ENCODE results near the gene ANKRD40CL.

The ANKRD40CL gene

DNA sequence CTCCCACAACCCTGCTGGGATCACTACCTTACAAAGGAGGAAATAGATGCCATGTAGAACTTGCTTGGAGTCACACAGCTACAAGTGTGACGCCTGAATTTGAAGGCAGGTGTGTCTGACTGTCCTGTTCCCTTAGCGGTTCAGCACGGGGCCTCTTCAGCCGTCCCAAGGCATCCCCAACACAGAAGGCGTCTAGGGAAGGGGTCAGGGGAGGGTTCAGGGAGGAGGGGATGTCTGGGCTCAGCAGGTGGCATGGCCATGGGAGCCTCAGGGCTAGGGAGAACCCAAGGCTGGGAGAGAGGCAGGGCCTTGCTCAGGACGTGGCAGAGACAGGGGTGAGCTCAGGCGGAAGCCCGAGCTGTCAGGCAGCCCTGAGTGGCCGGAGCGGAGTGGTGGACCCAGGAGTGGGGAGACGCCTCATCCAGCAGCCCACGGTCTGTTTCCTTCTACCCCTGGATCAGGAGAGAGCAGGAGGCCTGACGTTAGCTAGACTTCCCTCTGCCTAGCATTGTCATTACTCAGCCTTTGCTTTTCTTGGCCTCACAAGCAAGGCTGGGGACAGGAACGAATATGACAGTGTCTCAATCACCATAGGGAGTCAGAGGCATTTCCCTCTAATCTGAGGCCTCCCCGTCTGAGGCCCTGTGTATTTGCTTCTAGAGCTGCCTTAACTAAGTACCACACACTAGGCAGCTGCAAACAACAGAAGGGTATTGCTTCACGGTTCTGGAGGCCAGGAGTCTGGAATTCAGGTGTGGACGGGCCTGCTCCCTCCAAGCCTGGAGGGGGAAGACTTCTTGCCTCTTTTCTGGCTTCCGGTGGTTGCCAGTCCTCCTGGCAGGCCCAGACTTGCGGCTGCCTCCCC, 31.3 kb upstream of the ANKRD40CL start:
- Histone ChIP-seq H3K9ac (ENCODE audit: low read depth, low read length, poor library complexity, severe bottlenecking) (no peak overlapping the region), H3K27me3 (ENCODE audit: insufficient read depth, low read length, poor library complexity, severe bottlenecking) (no peaks in the 10 kb centered on the region), H3K79me2 (ENCODE audit: insufficient read depth, low read length) (no peaks in the 10 kb centered on the region), H3K9me3 (ENCODE audit: insufficient read depth, low read depth, low read length) (no peaks in the 10 kb centered on the region), H3K36me3 (ENCODE audit: insufficient read depth, low read length) (no peaks in the 10 kb centered on the region), H3K4me1 (ENCODE audit: insufficient read depth, low read length, poor library complexity, severe bottlenecking) (no peaks in the 10 kb centered on the region), H3K4me3 (ENCODE audit: low read length, poor library complexity, severe bottlenecking) (no peak overlapping the region), H4K20me1 (ENCODE audit: insufficient read depth, low read length, poor library complexity, severe bottlenecking) (no peaks in the 10 kb centered on the region), H2AFZ (ENCODE audit: low read length) (no peak overlapping the region), H3K4me2 (ENCODE audit: low read depth, low read length, poor library complexity, severe bottlenecking) (no peak overlapping the region), H3F3A (ENCODE audit: low read depth) (no peaks in the 10 kb centered on the region), H3K9me2 (replicated peaks; ENCODE audit: low read depth, low read length) (no peaks in the 10 kb centered on the region)
- TF ChIP-seq, protein P1, sequence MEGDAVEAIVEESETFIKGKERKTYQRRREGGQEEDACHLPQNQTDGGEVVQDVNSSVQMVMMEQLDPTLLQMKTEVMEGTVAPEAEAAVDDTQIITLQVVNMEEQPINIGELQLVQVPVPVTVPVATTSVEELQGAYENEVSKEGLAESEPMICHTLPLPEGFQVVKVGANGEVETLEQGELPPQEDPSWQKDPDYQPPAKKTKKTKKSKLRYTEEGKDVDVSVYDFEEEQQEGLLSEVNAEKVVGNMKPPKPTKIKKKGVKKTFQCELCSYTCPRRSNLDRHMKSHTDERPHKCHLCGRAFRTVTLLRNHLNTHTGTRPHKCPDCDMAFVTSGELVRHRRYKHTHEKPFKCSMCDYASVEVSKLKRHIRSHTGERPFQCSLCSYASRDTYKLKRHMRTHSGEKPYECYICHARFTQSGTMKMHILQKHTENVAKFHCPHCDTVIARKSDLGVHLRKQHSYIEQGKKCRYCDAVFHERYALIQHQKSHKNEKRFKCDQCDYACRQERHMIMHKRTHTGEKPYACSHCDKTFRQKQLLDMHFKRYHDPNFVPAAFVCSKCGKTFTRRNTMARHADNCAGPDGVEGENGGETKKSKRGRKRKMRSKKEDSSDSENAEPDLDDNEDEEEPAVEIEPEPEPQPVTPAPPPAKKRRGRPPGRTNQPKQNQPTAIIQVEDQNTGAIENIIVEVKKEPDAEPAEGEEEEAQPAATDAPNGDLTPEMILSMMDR (conservative IDR thresholded peaks at IDR 0.05; ENCODE audit: low read length), result no peak
- no peak for TF ChIP-seq EZH2phosphoT487 (IDR thresholded peaks at IDR 0.05; ENCODE audit: borderline replicate concordance)

DNA sequence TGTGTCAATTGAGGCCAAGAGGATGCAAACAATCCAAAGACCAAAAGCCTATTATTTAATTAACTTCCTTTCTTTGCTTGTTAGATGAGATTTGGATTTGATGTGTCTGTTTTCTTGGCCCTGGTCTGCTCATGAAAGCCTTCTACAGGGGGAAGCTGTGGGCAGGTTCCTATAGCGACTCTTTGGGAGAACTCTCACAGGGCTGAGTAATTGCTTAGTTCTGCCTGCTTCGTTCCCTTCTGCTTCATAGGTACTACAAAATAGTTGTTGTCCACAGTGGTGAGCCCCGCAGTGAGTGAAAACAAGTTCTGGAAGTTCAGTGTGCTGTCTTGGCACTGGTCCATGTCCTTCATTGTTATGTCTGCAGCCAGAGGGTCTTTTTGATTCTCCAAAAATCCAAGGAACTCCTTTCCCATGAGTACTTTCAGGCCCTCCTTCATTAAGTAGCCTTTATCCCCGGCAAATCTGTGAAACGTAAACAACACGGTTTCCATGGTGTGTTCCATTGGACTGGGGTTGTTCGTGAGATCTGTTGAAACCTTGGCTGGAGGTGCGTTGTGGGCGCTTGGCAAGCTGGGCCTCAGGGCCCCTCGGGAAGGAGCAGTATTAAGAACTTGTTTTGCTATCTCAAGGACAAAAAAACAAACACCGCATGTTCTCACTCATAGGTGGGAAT, 30.0 kb upstream of the ANKRD40CL start:
- Histone ChIP-seq H4K20me1 (ENCODE audit: insufficient read depth, low read length, poor library complexity, severe bottlenecking) (no peaks in the 10 kb centered on the region), H3K4me3 (ENCODE audit: low read length, poor library complexity, severe bottlenecking) (no peak overlapping the region), H3K79me2 (ENCODE audit: insufficient read depth, low read length) (no peaks in the 10 kb centered on the region), H3K4me2 (ENCODE audit: low read depth, low read length, poor library complexity, severe bottlenecking) (no peak overlapping the region), H3K9me3 (ENCODE audit: insufficient read depth, low read depth, low read length) (no peaks in the 10 kb centered on the region), H3K36me3 (ENCODE audit: insufficient read depth, low read length) (no peaks in the 10 kb centered on the region), H3F3A (ENCODE audit: low read depth) (no peaks in the 10 kb centered on the region), H2AFZ (ENCODE audit: low read length) (no peak overlapping the region), H3K27me3 (ENCODE audit: insufficient read depth, low read length, poor library complexity, severe bottlenecking) (no peaks in the 10 kb centered on the region), H3K9me2 (replicated peaks; ENCODE audit: low read depth, low read length) (no peaks in the 10 kb centered on the region), H3K9ac (ENCODE audit: low read depth, low read length, poor library complexity, severe bottlenecking) (no peak overlapping the region), H3K4me1 (ENCODE audit: insufficient read depth, low read length, poor library complexity, severe bottlenecking) (no peaks in the 10 kb centered on the region)
- TF ChIP-seq, protein P1 (conservative IDR thresholded peaks at IDR 0.05; ENCODE audit: low read length), result no peak
- TF ChIP-seq EZH2phosphoT487 (IDR thresholded peaks at IDR 0.05; ENCODE audit: borderline replicate concordance), result no peak

DNA sequence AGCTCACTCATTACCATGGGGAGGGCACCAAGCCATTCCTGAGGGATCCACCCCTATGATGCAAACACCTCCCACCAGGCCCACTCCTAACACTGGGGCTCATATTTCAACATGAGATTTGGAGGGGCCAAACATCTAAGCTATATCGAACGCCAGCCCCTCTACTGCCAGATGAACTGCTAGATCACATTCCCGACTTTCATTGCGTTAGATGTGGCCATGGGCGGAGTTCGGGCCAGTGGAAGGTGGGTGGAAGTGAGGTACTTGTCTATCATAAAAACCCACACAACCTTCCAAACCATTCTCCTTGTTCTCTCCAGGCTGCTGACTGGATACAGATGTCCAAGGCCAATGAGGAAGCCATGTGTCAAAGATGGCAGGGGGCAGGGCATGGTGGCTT, 27.0 kb upstream of the ANKRD40CL start:
- no peaks in the 10 kb centered on the region for H3K4me1 ChIP-seq (ENCODE audit: insufficient read depth, low read length, poor library complexity, severe bottlenecking)
- H3F3A ChIP-seq (ENCODE audit: low read depth), result no peaks in the 10 kb centered on the region
- no peaks in the 10 kb centered on the region for H3K9me2 ChIP-seq (replicated peaks; ENCODE audit: low read depth, low read length)
- no peaks in the 10 kb centered on the region for H3K36me3 ChIP-seq (ENCODE audit: insufficient read depth, low read length)
- H3K27me3 ChIP-seq (ENCODE audit: insufficient read depth, low read length, poor library complexity, severe bottlenecking), result no peaks in the 10 kb centered on the region
- H3K4me2 ChIP-seq (ENCODE audit: low read depth, low read length, poor library complexity, severe bottlenecking), result no peak overlapping the region
- no peak for TF ChIP-seq EZH2phosphoT487 (IDR thresholded peaks at IDR 0.05; ENCODE audit: borderline replicate concordance)
- TF ChIP-seq, protein P1 (conservative IDR thresholded peaks at IDR 0.05; ENCODE audit: low read length), result no peak
- H3K9me3 ChIP-seq (ENCODE audit: insufficient read depth, low read depth, low read length), result no peaks in the 10 kb centered on the region
- H3K9ac ChIP-seq (ENCODE audit: low read depth, low read length, poor library complexity, severe bottlenecking), result no peak overlapping the region
- H3K4me3 ChIP-seq (ENCODE audit: low read length, poor library complexity, severe bottlenecking), result no peak overlapping the region
- no peaks in the 10 kb centered on the region for H4K20me1 ChIP-seq (ENCODE audit: insufficient read depth, low read length, poor library complexity, severe bottlenecking)
- no peaks in the 10 kb centered on the region for H3K79me2 ChIP-seq (ENCODE audit: insufficient read depth, low read length)
- H2AFZ ChIP-seq (ENCODE audit: low read length), result no peak overlapping the region
